ENCODE measurements around the gene EIF2AK2. TPM values are rescaled to one million over a fixed set of nuclear protein-coding genes. Genes with fewer than 3 reads are reported as not detected.

The EIF2AK2 gene
- total RNA-seq, 5 donors from 2014 or later (not counting 1 experiment from before 2014, with no cell fraction given) = 21.7 to 37.5 (median 31.3) TPM

DNA sequence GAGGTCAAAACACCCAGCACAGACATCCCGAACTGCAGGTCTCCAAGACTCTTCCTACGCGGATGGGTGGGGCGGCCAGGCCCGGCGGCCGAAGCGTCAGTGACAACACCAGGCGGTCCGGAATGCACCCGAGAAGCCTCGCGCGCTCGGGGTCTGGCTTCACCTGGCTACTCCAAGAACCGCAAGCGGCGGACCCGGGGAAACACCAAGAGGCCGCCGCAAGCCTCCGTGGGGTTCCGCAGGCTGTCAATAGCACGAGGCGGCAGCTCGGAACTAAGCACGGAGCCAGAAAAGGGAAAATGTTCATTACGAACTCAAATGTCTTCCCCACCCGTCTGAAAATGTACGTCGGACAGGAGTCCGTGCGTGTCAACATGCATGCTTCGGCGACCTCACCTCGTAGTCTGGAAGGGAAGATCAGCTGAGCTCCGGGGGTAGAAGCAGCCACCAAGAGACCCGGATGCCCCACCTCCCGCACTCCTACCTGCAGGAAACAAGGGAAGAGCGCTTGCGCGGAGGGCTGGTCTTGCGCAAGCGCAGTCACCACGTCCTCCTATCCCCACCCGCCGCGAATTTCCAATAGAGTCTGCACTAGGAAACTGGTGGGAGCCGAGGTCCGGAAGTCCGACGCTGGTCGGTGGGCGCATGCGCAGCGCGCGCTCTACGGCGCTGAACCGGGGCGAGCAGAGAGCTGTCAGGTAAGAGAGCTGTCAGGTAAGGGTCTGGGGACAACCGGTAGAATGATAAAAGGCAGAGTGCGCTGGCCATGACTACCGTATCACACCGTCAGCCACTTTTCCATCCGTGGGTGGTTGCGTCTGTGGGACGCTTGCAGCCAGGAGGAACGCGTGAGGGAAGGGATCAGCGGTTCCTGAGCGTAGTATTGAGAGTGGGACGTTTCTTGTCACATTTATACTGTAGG is 72.6 kb downstream of the EIF2AK2 start, which contains the start of the genes GPATCH11 and HEATR5B:
Gene GPATCH11 (plus strand): TSS at position 646 of the 922 bp plus-strand sequence. CDS start 3,864 bp downstream, outside the sequence.
Gene HEATR5B (minus strand): TSS at position 500 of the 922 bp plus-strand sequence. CDS start 958 bp downstream, outside the sequence.
- Histone ChIP-seq H3K9me3 (no peaks in the 10 kb centered on the region), H3K4me3 (ENCODE audit: control insufficient read depth in 1 of 2, extremely low read depth in 1 of 2, low read length in 1 of 2) (peak within 1 kb of the TSS; percentile 78 to 88), H3K36me3 (ENCODE audit: control insufficient read depth in 2 of 2, extremely low read depth in 1 of 2, insufficient read depth in 1 of 2, low read length in 1 of 2) (peaks cover 0 to 5% of the 10 kb centered on the region in 2 donors), H3K27me3 (replicated peaks in 1 of 2; ENCODE audit: control insufficient read depth in 2 of 2, extremely low read depth in 1 of 2, insufficient read depth in 2 of 2, low read length in 1 of 2) (no peaks in the 10 kb centered on the region), H3K27ac (ENCODE audit: low read length) (peak within 1 kb of the TSS; percentile 73), H3K4me1 (ENCODE audit: control insufficient read depth in 1 of 2, extremely low read depth in 1 of 2, insufficient read depth in 2 of 2, low read length in 2 of 2) (peaks cover 17 to 36% of the 10 kb centered on the region in 2 experiments)
- POLR2A ChIA-PET = no interaction called here
- DNase-seq (peak; percentile 80 to 96 (median 87)), ATAC-seq (replicated peaks in 1 of 4) (peak; percentile 87 to 89 (median 88))
- under 1% methylated on average over 63 of the region's 74 CpGs for WGBS (ENCODE audit: insufficient coverage)
- peaks cover 0 to 51% (median 39%) of the 10 kb centered on the region in 3 donors for H3K4me1 Mint-ChIP-seq
- H3K4me3 Mint-ChIP-seq = no peak within 1 kb of the TSS
- no peak within 1 kb of the TSS for H3K27ac Mint-ChIP-seq
- CTCF ChIA-PET = interaction anchor here (0.6 to 1.0 kb wide), 5 partner anchors 41 to 806 kb away, joined by 3 to 4 read pairs (median 3); no protein-coding TSS in a partner anchor
- peaks cover 37% of the 10 kb centered on the region for H3K36me3 Mint-ChIP-seq
- H3K9me3 Mint-ChIP-seq = no peaks in the 10 kb centered on the region
- H3K27me3 Mint-ChIP-seq = no peaks in the 10 kb centered on the region

DNA sequence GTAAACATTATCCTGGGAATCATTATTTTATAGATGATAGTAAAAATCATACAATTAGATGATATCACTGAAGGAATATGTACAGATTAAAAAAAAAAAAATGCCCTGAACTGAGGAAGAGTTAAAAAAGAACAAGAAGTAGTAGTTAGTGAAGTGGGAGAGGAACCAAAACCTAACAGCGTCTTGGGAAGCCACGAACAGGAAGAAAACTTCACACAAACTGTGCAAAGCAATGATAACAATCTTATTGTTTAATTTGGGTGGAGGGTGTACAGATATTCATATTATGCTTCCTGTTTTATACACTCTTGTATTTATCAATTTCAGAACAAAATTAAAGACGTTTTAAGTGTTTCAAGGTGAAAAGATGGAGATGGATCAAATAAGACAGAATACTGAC is 76.1 kb downstream of the EIF2AK2 start:
- no peak overlapping the region for H3K4me3 ChIP-seq (ENCODE audit: control insufficient read depth in 1 of 2, extremely low read depth in 1 of 2, low read length in 1 of 2)

DNA sequence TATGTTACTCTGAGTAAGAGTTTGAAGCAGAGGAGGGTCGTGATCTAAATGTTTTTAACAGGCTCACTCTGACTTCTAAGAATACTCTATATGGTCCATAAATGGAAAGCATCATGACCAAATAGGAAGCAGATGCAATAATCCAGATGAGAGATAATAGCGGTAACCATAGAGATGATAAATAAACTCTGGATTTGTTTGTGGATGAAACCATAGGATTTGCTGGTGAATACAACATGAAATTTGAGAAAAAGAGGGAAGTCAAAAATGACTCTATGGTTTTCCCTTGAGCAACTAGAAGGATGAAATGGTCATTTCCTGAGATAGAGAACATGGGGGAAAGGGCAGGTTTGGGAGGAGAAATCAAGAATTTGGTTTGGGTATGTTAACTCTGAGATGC is 76.5 kb downstream of the EIF2AK2 start:
- H3K4me1 ChIP-seq (ENCODE audit: control insufficient read depth in 1 of 2, extremely low read depth in 1 of 2, insufficient read depth in 2 of 2, low read length in 2 of 2) = peaks cover 23 to 33% of the 10 kb centered on the region in 2 experiments

More for the DNA sequence above, 76.1 kb downstream of the EIF2AK2 start:
- H3K9me3 Mint-ChIP-seq = no peaks in the 10 kb centered on the region
- peaks cover 51% of the 10 kb centered on the region for H3K36me3 Mint-ChIP-seq
- CTCF ChIA-PET = no interaction called here
- H3K27ac Mint-ChIP-seq = peak overlapping the region; percentile 90 to 92
- Histone ChIP-seq H3K9me3 (no peaks in the 10 kb centered on the region), H3K36me3 (ENCODE audit: control insufficient read depth in 2 of 2, extremely low read depth in 1 of 2, insufficient read depth in 1 of 2, low read length in 1 of 2) (peaks cover 0 to 30% of the 10 kb centered on the region in 2 donors), H3K4me1 (ENCODE audit: control insufficient read depth in 1 of 2, extremely low read depth in 1 of 2, insufficient read depth in 2 of 2, low read length in 2 of 2) (peaks cover 23 to 36% of the 10 kb centered on the region in 2 experiments), H3K27me3 (replicated peaks in 1 of 2; ENCODE audit: control insufficient read depth in 2 of 2, extremely low read depth in 1 of 2, insufficient read depth in 2 of 2, low read length in 1 of 2) (no peaks in the 10 kb centered on the region), H3K27ac (ENCODE audit: low read length) (peak overlapping the region; percentile 47)
- no peaks in the 10 kb centered on the region for H3K27me3 Mint-ChIP-seq
- peak overlapping the region in 2 of 3 donors; percentile 58 to 69 for H3K4me3 Mint-ChIP-seq
- ATAC-seq (replicated peaks in 1 of 4) (no peak), DNase-seq (peak in 1 of 35 experiments; percentile 46)
- no CpG with 5 or more reads among the region's 3 CpGs for WGBS (ENCODE audit: insufficient coverage)
- H3K4me1 Mint-ChIP-seq = peaks cover 24 to 67% (median 52%) of the 10 kb centered on the region in 3 donors
- POLR2A ChIA-PET = no interaction called here

GRCh38 chr2:37070931-37071330 is 85.8 kb downstream of the EIF2AK2 start:
- ATAC-seq (replicated peaks in 1 of 4) (no peak), DNase-seq (no peak)
- WGBS (ENCODE audit: insufficient coverage) = no CpG with 5 or more reads among the region's 2 CpGs
- Histone ChIP-seq H3K27ac (ENCODE audit: low read length) (no peak overlapping the region), H3K27me3 (replicated peaks in 1 of 2; ENCODE audit: control insufficient read depth in 2 of 2, extremely low read depth in 1 of 2, insufficient read depth in 2 of 2, low read length in 1 of 2) (no peaks in the 10 kb centered on the region), H3K36me3 (ENCODE audit: control insufficient read depth in 2 of 2, extremely low read depth in 1 of 2, insufficient read depth in 1 of 2, low read length in 1 of 2) (peaks cover 9 to 52% of the 10 kb centered on the region in 2 donors), H3K4me1 (ENCODE audit: control insufficient read depth in 1 of 2, extremely low read depth in 1 of 2, insufficient read depth in 2 of 2, low read length in 2 of 2) (no peaks in the 10 kb centered on the region), H3K4me3 (ENCODE audit: control insufficient read depth in 1 of 2, extremely low read depth in 1 of 2, low read length in 1 of 2) (no peak overlapping the region), H3K9me3 (no peaks in the 10 kb centered on the region)
- POLR2A ChIA-PET = no interaction called here
- no peak overlapping the region for H3K4me3 Mint-ChIP-seq
- H3K27me3 Mint-ChIP-seq = no peaks in the 10 kb centered on the region
- CTCF ChIA-PET = no interaction called here
- no peaks in the 10 kb centered on the region for H3K9me3 Mint-ChIP-seq
- peaks cover 27 to 36% (median 27%) of the 10 kb centered on the region in 3 donors for H3K4me1 Mint-ChIP-seq
- peaks cover 55% of the 10 kb centered on the region for H3K36me3 Mint-ChIP-seq
- no peak overlapping the region for H3K27ac Mint-ChIP-seq

More for the DNA sequence above, 76.5 kb downstream of the EIF2AK2 start:
- 77% methylated on average over 1 of the region's 2 CpGs for WGBS (ENCODE audit: insufficient coverage)
- H3K27me3 Mint-ChIP-seq = no peaks in the 10 kb centered on the region
- no peaks in the 10 kb centered on the region for H3K27me3 ChIP-seq (replicated peaks in 1 of 2; ENCODE audit: control insufficient read depth in 2 of 2, extremely low read depth in 1 of 2, insufficient read depth in 2 of 2, low read length in 1 of 2)
- peak overlapping the region; percentile 47 for H3K27ac ChIP-seq (ENCODE audit: low read length)
- ATAC-seq (replicated peaks in 1 of 4) (no peak), DNase-seq (no peak)
- H3K4me1 Mint-ChIP-seq = peaks cover 24 to 69% (median 52%) of the 10 kb centered on the region in 3 donors
- H3K27ac Mint-ChIP-seq = peak overlapping the region; percentile 90 to 92
- CTCF ChIA-PET = no interaction called here
- peaks cover 54% of the 10 kb centered on the region for H3K36me3 Mint-ChIP-seq
- no peaks in the 10 kb centered on the region for H3K9me3 ChIP-seq
- H3K9me3 Mint-ChIP-seq = no peaks in the 10 kb centered on the region
- peaks cover 0 to 33% of the 10 kb centered on the region in 2 donors for H3K36me3 ChIP-seq (ENCODE audit: control insufficient read depth in 2 of 2, extremely low read depth in 1 of 2, insufficient read depth in 1 of 2, low read length in 1 of 2)
- POLR2A ChIA-PET = no interaction called here
- peak overlapping the region in 2 of 3 donors; percentile 58 to 69 for H3K4me3 Mint-ChIP-seq
- H3K4me3 ChIP-seq (ENCODE audit: control insufficient read depth in 1 of 2, extremely low read depth in 1 of 2, low read length in 1 of 2) = no peak overlapping the region

- peaks cover 52% of the 10 kb centered on the region for H3K36me3 Mint-ChIP-seq
- ChIA-PET CTCF (no interaction called here), POLR2A (no interaction called here)
- H3K27ac Mint-ChIP-seq = no peak overlapping the region
- Histone ChIP-seq H3K4me3 (ENCODE audit: control insufficient read depth in 1 of 2, extremely low read depth in 1 of 2, low read length in 1 of 2) (no peak overlapping the region), H3K27ac (ENCODE audit: low read length) (no peak overlapping the region), H3K4me1 (ENCODE audit: control insufficient read depth in 1 of 2, extremely low read depth in 1 of 2, insufficient read depth in 2 of 2, low read length in 2 of 2) (no peaks in the 10 kb centered on the region), H3K9me3 (no peaks in the 10 kb centered on the region), H3K36me3 (ENCODE audit: control insufficient read depth in 2 of 2, extremely low read depth in 1 of 2, insufficient read depth in 1 of 2, low read length in 1 of 2) (peaks cover 12 to 57% of the 10 kb centered on the region in 2 donors), H3K27me3 (replicated peaks in 1 of 2; ENCODE audit: control insufficient read depth in 2 of 2, extremely low read depth in 1 of 2, insufficient read depth in 2 of 2, low read length in 1 of 2) (no peaks in the 10 kb centered on the region)
- H3K27me3 Mint-ChIP-seq = no peaks in the 10 kb centered on the region
- WGBS (ENCODE audit: insufficient coverage) = 89% methylated on average over 4 of the region's 6 CpGs
- DNase-seq (no peak), ATAC-seq (replicated peaks in 1 of 4) (no peak)
- H3K4me3 Mint-ChIP-seq = no peak overlapping the region
- H3K9me3 Mint-ChIP-seq = no peaks in the 10 kb centered on the region
- H3K4me1 Mint-ChIP-seq = peaks cover 15 to 22% (median 17%) of the 10 kb centered on the region in 3 donors
Measured at GRCh38 chr2:37068686-37069085, 88.1 kb downstream of the EIF2AK2 start.

DNA sequence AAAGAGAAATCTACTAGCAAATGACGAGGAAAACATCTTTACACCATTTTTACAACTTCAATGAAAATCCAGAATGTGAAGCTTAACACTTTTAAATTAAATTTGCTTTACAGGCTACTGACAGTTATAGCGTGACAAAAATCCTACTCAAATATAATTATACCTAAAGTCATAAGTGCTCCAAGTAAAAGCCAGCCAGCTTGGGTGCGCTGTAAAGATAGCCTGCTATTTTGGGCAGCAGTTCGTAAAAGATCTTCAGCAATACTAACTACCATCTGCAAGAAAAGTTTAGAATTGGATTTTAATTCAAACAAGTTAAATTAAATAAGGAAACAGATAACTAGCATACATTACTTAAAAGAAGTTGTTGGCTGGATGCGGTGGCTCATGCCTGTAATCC is 95.0 kb downstream of the EIF2AK2 start:
- H3K9me3 Mint-ChIP-seq = no peaks in the 10 kb centered on the region
- DNase-seq = no peak
- POLR2A ChIA-PET = interaction anchor here in 1 of 2 donors (0.6 kb wide), 1 partner anchor 73 kb away, joined by 3 read pairs; no protein-coding TSS in a partner anchor
- Histone ChIP-seq H3K4me3 (ENCODE audit: control insufficient read depth in 1 of 2, extremely low read depth in 1 of 2, low read length in 1 of 2) (no peak overlapping the region), H3K27ac (ENCODE audit: low read length) (no peak overlapping the region), H3K4me1 (ENCODE audit: control insufficient read depth in 1 of 2, extremely low read depth in 1 of 2, insufficient read depth in 2 of 2, low read length in 2 of 2) (no peaks in the 10 kb centered on the region), H3K9me3 (no peaks in the 10 kb centered on the region), H3K36me3 (ENCODE audit: control insufficient read depth in 2 of 2, extremely low read depth in 1 of 2, insufficient read depth in 1 of 2, low read length in 1 of 2) (peaks cover 3 to 87% of the 10 kb centered on the region in 2 donors), H3K27me3 (replicated peaks in 1 of 2; ENCODE audit: control insufficient read depth in 2 of 2, extremely low read depth in 1 of 2, insufficient read depth in 2 of 2, low read length in 1 of 2) (no peaks in the 10 kb centered on the region)
- no peak for ATAC-seq (replicated peaks in 1 of 4)
- WGBS (ENCODE audit: insufficient coverage) = 94% methylated on average over 2 of the region's 5 CpGs
- peaks cover 40% of the 10 kb centered on the region for H3K36me3 Mint-ChIP-seq
- peaks cover 0 to 1% (median 0%) of the 10 kb centered on the region in 3 donors for H3K4me1 Mint-ChIP-seq
- CTCF ChIA-PET = no interaction called here
- H3K4me3 Mint-ChIP-seq = no peak overlapping the region
- H3K27me3 Mint-ChIP-seq = no peaks in the 10 kb centered on the region
- no peak overlapping the region for H3K27ac Mint-ChIP-seq

All from T-cell (primary cell).